GM18499 (cell line): ENCODE measurements around the gene SFTPB.
"Not testable (repeated sequence)": the region's sequence is repeated elsewhere in the genome, so short reads cannot be mapped to it uniquely, and the experiment has no call there.

Experiments
- ATAC-seq: cut with Tn5 transposase; IDR thresholded peaks from one replicate; pipeline ENCODE4 v1.9.1; 2021; ENCODE audit warnings: moderate number of reproducible peaks; ENCODE audit not compliant: insufficient read depth, unreplicated experiment

The SFTPB gene

GRCh38 chr2:85678794-85679672 lies 11.0 kb upstream of the SFTPB start:
- no peak for ATAC-seq

GRCh38 chr2:85678377-85678776 lies 10.4 kb upstream of the SFTPB start:
- no peak for ATAC-seq

GRCh38 chr2:85675866-85676548 lies 8.0 kb upstream of the SFTPB start:
- ATAC-seq, result no peak

GRCh38 chr2:85675427-85675826 lies 7.4 kb upstream of the SFTPB start:
- ATAC-seq, result no peak

- ATAC-seq, result no peak
These were observed 6.4 kb upstream of the SFTPB start for GRCh38 chr2:85674417-85674816.

GRCh38 chr2:85673716-85674375 lies 5.8 kb upstream of the SFTPB start:
- no peak for ATAC-seq

- no peak for ATAC-seq
These were observed 4.5 kb upstream of the SFTPB start for GRCh38 chr2:85672456-85672855.

GRCh38 chr2:85670416-85670815 lies 2.4 kb upstream of the SFTPB start:
- not testable (repeated sequence) for ATAC-seq

- ATAC-seq, result peak; percentile 82
These were observed 1.6 kb upstream of the SFTPB start for GRCh38 chr2:85669549-85669948.

- no peak for ATAC-seq
These were observed 801 bp upstream of the SFTPB start for GRCh38 chr2:85668857-85669142.

- no peak for ATAC-seq
These were observed 414 bp downstream of the SFTPB start for GRCh38 chr2:85667561-85668008.

- ATAC-seq, result no peak
These were observed 1.3 kb downstream of the SFTPB start for GRCh38 chr2:85666435-85667316.

- ATAC-seq, result no peak
These were observed 2.0 kb downstream of the SFTPB start for GRCh38 chr2:85666016-85666415.

GRCh38 chr2:85665264-85665937 lies 2.6 kb downstream of the SFTPB start:
- no peak for ATAC-seq

- no peak for ATAC-seq
These were observed 4.1 kb downstream of the SFTPB start for GRCh38 chr2:85663594-85664565.

GRCh38 chr2:85662899-85663593 lies 5.0 kb downstream of the SFTPB start:
- ATAC-seq, result no peak

- ATAC-seq, result no peak
These were observed 6.7 kb downstream of the SFTPB start for GRCh38 chr2:85661139-85661858.
